GM06990 (cell line): Measurements from ENCODE around the gene WRNIP1.

Experiments used
- DNase-seq: peaks from one replicate; pipeline ENCODE4 v3.0.0-alpha.2; 2011; ENCODE audit not compliant: insufficient read length; ENCODE audit errors: extremely low read depth
- H3K27me3 ChIP-seq: replicated peaks from 2 replicates; pipeline ENCODE4 v1.6.0; 2011; ENCODE audit warnings: low read length; ENCODE audit not compliant: control insufficient read depth, insufficient read depth
- H3K36me3 ChIP-seq: 2 replicates; pipeline ENCODE4 v1.5.1; 2011; ENCODE audit warnings: low read length; ENCODE audit not compliant: control insufficient read depth, insufficient read depth
- H3K4me3 ChIP-seq: replicated peaks from 2 replicates; pipeline ENCODE4 v1.5.1; 2011; ENCODE audit warnings: low read depth, mild to moderate bottlenecking, control low read depth, low read length
- TF ChIP-seq, protein P1 (sequence below): IDR thresholded peaks from 2 replicates; pipeline ENCODE4 v1.5.1; 2011; ENCODE audit warnings: low read length, control low read depth, mild to moderate bottlenecking, inconsistent platforms; ENCODE audit not compliant: insufficient read depth, poor library complexity, severe bottlenecking

Gene WRNIP1

DNA sequence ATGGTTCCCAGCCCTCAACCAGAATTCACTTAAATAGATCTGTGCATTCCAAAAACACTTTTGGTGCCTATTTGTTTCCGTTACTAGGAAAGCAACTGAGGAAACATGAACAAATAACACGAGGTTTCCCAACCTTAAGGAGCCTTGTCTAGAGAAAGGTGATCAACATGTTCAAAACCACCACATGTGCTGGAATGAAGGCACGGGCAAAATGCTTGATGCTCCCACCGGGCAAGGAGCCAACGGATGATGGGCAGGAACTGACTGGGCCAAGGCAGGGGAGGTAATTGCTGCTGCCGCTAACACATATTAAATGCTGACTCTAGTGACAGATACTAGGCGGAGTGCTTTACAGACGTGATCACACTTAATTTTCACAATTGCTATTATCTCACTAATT is 17.0 kb upstream of the WRNIP1 start:
- Histone ChIP-seq H3K36me3 (no peaks in the 10 kb centered on the region), H3K4me3 (no peak overlapping the region), H3K27me3 (no peaks in the 10 kb centered on the region; the same call in none of the 2 replicates)
- no peak for DNase-seq
- TF ChIP-seq, protein P1, sequence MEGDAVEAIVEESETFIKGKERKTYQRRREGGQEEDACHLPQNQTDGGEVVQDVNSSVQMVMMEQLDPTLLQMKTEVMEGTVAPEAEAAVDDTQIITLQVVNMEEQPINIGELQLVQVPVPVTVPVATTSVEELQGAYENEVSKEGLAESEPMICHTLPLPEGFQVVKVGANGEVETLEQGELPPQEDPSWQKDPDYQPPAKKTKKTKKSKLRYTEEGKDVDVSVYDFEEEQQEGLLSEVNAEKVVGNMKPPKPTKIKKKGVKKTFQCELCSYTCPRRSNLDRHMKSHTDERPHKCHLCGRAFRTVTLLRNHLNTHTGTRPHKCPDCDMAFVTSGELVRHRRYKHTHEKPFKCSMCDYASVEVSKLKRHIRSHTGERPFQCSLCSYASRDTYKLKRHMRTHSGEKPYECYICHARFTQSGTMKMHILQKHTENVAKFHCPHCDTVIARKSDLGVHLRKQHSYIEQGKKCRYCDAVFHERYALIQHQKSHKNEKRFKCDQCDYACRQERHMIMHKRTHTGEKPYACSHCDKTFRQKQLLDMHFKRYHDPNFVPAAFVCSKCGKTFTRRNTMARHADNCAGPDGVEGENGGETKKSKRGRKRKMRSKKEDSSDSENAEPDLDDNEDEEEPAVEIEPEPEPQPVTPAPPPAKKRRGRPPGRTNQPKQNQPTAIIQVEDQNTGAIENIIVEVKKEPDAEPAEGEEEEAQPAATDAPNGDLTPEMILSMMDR, result no peak

DNA sequence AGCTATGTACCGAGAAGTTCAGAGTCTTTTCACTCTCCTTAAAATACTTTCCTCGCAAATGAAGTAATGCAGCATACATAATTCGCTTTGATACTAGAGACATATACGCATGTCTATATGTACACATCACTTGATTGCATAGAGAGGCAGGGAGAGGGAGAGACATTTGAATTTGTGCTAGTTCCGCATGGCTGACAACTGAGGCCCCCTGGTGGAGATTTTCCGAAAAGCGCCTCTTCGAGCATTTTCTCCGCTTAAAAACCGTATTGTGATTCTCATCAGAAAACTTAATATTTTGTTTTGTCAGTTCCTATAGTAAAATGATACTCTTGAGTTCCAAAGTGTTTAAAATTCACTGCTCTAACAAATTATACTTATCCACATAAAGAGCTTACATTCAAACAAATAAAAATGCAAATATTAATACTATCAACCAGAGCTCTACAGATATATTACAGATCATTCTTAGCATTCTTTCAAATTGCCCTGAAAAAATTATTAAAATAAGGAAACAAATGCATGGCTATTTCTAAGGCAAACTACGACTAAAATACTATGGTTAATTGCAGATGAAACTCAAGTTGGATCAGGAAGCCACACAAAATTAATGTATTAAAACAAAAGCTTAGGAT is 15.1 kb upstream of the WRNIP1 start:
- no peaks in the 10 kb centered on the region for H3K36me3 ChIP-seq
- TF ChIP-seq, protein P1, result peak; percentile 83
- no peak for DNase-seq
- no peaks in the 10 kb centered on the region; the same call in none of the 2 replicates for H3K27me3 ChIP-seq
- H3K4me3 ChIP-seq, result no peak overlapping the region

DNA sequence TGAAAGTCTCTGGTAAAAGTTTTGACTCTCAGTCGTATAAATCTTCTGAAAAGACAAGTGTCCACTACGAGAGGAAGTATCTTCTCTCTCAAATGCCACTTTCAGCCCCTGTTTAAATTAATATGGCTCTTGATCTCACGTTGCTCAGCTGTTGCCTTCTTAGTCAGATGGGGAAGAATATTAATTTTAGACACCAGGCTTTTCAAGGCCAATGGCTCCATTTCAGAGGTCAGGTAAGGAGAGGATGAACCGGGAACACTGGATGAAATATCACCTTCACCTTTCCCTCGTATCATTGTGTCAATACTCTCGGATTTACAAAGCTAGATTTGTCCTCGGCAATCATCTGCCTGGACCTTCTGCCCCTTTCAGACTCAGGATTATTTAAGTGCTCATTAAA is 14.4 kb upstream of the WRNIP1 start, which contains the start of gene MYLK4:
Gene MYLK4 (minus strand): TSS at position 91 of the 400 bp plus-strand sequence. CDS start 1,628 bp downstream, outside the sequence.
- Histone ChIP-seq H3K4me3 (no peak within 1 kb of the TSS), H3K27me3 (no peaks in the 10 kb centered on the region; the same call in none of the 2 replicates), H3K36me3 (no peaks in the 10 kb centered on the region)
- TF ChIP-seq, protein P1, result no peak
- DNase-seq, result no peak

DNA sequence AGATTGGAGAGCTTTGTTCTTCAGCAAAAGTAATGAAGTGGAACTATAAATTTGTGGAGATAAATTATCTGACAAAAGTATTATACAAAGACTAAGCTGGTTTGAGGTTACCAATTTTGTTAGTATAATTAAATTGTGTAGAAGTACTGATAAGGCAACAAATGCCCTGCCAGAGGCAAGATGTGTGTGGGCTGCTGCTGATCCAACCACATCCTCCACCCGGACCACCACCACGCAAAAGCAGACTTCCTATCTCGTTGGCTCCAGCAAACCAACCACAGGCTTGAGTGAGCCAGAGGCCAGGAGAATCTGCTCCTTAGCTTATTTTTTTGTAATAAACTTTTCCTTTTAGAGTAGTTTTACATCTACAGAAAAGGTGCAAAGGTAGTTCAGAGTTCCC is 13.3 kb upstream of the WRNIP1 start:
- TF ChIP-seq, protein P1, result no peak
- no peak for DNase-seq
- H3K27me3 ChIP-seq, result no peaks in the 10 kb centered on the region; the same call in 1 of the 2 replicates

DNA sequence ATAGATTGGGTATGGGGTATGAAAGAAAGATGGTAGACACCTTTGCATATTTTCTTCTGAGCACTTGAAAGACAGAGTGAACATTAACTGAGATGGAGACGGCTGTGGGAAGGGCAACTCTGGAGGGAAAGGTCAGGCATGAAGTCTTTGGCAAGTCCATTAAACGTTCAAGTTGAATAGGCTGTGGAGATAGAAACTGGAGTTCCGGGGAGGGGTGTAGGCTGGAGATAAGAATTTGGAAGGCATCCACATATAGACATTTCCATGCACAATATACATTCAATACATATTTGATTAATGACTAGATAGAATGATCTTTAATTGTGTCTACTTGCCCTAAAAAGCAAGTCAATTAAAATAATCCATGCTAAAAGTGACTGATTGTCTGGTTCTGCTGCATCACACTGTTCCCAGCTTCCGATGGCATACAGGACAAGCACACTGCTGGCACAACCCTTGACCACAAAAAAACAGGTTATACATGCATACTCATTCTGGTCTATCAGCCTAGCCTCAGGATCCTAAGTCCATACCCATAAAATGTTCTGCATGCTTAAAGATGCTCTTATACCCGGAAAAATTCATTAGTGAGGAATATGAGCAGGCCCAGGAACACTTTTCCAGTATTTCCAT is 12.6 kb upstream of the WRNIP1 start:
- no peaks in the 10 kb centered on the region; the same call in 1 of the 2 replicates for H3K27me3 ChIP-seq
- TF ChIP-seq, protein P1, result no peak
- H3K36me3 ChIP-seq, result no peaks in the 10 kb centered on the region
- no peak overlapping the region for H3K4me3 ChIP-seq
- DNase-seq, result no peak

More for the DNA sequence above, 13.3 kb upstream of the WRNIP1 start:
- no peak overlapping the region for H3K4me3 ChIP-seq
- no peaks in the 10 kb centered on the region for H3K36me3 ChIP-seq
